H1 (cell line): ENCODE measurements around the gene ITPKB. TPM values are rescaled to one million over a fixed set of nuclear protein-coding genes. Genes with fewer than 3 reads are reported as not detected.

Experiments used
- ZNF274 ChIP-seq: IDR thresholded peaks from 2 replicates; pipeline ENCODE4 v1.7.0; 2012; ENCODE audit warnings: low read length, borderline replicate concordance; ENCODE audit errors: extremely low read depth
- polyA plus RNA-seq, 7 experiments: library from polyadenylated mRNA; depleted of rRNA in 3 of 7; stranded (reverse) in 5 of 7; unstranded in 2 of 7; fragments of >200 nt in 5 of 7; fragments of 200-250 nt in 2 of 7; gene quantifications; 1 replicate in 5 of 7; 2 replicates in 1 of 7; 4 replicates in 1 of 7; pipeline versions ENCODE4 v1.2.1 to v1.2.3, GENCODE V29; 2011 to 2013; ENCODE audit warnings: missing spikeins in 2 of 7, mixed read lengths in 2 of 7
- total RNA-seq: library from RNA; stranded (reverse); fragmentation: NEBNext Ultra II Directional; extraction: Animal tissue kit (Norgen Biotek cat#: 25700); gene quantifications from 2 replicates; pipeline ENCODE4 v1.2.1, GENCODE V29; 2021
- TF ChIP-seq, protein P1 (sequence below): fragments of 300-600 bp; sonication (generic); IDR thresholded peaks from 2 replicates; pipeline ENCODE4 v1.7.1; 2012; ENCODE audit warnings: low read length, moderate library complexity, mild to moderate bottlenecking, inconsistent platforms; ENCODE audit not compliant: insufficient replicate concordance

Gene ITPKB
- total and polyA plus RNA-seq, 2 of the 8 experiments (the other 6 are each of a cell fraction or from before 2014, with no cell fraction given): 1.7 to 4.8 TPM

DNA sequence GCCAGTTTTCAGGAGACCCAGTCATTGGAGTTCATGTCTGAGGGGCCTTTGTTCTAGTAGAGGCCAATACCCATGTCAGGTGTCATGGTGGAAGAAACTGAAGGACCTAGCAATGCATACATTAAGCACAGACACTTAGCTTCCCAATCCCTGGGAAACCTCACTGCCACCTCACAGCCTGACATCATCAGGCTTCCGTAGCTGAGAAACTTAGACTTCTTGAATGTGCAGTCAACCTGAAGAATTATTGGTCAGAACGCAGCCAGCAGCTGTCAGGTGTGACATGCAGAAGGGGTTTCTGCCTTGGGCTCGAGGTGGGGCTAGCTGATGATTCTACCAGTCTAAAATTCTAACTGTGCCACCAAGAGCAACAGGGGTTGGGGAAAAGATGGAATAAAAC, 1.9 kb upstream of the ITPKB start (continued):
- TF ChIP-seq, protein P1, sequence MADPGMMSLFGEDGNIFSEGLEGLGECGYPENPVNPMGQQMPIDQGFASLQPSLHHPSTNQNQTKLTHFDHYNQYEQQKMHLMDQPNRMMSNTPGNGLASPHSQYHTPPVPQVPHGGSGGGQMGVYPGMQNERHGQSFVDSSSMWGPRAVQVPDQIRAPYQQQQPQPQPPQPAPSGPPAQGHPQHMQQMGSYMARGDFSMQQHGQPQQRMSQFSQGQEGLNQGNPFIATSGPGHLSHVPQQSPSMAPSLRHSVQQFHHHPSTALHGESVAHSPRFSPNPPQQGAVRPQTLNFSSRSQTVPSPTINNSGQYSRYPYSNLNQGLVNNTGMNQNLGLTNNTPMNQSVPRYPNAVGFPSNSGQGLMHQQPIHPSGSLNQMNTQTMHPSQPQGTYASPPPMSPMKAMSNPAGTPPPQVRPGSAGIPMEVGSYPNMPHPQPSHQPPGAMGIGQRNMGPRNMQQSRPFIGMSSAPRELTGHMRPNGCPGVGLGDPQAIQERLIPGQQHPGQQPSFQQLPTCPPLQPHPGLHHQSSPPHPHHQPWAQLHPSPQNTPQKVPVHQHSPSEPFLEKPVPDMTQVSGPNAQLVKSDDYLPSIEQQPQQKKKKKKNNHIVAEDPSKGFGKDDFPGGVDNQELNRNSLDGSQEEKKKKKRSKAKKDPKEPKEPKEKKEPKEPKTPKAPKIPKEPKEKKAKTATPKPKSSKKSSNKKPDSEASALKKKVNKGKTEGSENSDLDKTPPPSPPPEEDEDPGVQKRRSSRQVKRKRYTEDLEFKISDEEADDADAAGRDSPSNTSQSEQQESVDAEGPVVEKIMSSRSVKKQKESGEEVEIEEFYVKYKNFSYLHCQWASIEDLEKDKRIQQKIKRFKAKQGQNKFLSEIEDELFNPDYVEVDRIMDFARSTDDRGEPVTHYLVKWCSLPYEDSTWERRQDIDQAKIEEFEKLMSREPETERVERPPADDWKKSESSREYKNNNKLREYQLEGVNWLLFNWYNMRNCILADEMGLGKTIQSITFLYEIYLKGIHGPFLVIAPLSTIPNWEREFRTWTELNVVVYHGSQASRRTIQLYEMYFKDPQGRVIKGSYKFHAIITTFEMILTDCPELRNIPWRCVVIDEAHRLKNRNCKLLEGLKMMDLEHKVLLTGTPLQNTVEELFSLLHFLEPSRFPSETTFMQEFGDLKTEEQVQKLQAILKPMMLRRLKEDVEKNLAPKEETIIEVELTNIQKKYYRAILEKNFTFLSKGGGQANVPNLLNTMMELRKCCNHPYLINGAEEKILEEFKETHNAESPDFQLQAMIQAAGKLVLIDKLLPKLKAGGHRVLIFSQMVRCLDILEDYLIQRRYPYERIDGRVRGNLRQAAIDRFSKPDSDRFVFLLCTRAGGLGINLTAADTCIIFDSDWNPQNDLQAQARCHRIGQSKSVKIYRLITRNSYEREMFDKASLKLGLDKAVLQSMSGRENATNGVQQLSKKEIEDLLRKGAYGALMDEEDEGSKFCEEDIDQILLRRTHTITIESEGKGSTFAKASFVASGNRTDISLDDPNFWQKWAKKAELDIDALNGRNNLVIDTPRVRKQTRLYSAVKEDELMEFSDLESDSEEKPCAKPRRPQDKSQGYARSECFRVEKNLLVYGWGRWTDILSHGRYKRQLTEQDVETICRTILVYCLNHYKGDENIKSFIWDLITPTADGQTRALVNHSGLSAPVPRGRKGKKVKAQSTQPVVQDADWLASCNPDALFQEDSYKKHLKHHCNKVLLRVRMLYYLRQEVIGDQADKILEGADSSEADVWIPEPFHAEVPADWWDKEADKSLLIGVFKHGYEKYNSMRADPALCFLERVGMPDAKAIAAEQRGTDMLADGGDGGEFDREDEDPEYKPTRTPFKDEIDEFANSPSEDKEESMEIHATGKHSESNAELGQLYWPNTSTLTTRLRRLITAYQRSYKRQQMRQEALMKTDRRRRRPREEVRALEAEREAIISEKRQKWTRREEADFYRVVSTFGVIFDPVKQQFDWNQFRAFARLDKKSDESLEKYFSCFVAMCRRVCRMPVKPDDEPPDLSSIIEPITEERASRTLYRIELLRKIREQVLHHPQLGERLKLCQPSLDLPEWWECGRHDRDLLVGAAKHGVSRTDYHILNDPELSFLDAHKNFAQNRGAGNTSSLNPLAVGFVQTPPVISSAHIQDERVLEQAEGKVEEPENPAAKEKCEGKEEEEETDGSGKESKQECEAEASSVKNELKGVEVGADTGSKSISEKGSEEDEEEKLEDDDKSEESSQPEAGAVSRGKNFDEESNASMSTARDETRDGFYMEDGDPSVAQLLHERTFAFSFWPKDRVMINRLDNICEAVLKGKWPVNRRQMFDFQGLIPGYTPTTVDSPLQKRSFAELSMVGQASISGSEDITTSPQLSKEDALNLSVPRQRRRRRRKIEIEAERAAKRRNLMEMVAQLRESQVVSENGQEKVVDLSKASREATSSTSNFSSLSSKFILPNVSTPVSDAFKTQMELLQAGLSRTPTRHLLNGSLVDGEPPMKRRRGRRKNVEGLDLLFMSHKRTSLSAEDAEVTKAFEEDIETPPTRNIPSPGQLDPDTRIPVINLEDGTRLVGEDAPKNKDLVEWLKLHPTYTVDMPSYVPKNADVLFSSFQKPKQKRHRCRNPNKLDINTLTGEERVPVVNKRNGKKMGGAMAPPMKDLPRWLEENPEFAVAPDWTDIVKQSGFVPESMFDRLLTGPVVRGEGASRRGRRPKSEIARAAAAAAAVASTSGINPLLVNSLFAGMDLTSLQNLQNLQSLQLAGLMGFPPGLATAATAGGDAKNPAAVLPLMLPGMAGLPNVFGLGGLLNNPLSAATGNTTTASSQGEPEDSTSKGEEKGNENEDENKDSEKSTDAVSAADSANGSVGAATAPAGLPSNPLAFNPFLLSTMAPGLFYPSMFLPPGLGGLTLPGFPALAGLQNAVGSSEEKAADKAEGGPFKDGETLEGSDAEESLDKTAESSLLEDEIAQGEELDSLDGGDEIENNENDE: no peak
- TF ChIP-seq ZNF274: no peak
